Pancreas (tissue), 10 donors: ENCODE measurements around the gene ZBTB7C. TPM values are rescaled to one million over a fixed set of nuclear protein-coding genes. Genes with fewer than 3 reads are reported as not detected.

Source experiments
- ATAC-seq, 4 donors: fragments of 200-7000 bp; cut with Tn5 transposase; one replicate each; pipeline versions ENCODE4 v1.8.0 to v1.9.1; 2020; ENCODE audit warnings: mild to moderate bottlenecking in 4 of 4, moderate library complexity in 4 of 4
- DNase-seq, 6 donors: peaks; one replicate each; pipeline ENCODE4 v3.0.0-alpha.2; 2020
- FAIRE-seq: peaks from 2 replicates; lab custom pipeline; 2012; peaks lifted over from hg19 to GRCh38; lab: Jason Lieb, UNC
- H3K27ac ChIP-seq, 4 donors: fragments of 200-600 bp; sonication (generic); 1 replicate in 3 of 4; 2 replicates in 1 of 4; pipeline versions ENCODE4 v1.5.0 to v1.8.0; 2020
- H3K27me3 ChIP-seq, 4 donors: fragments of 200-600 bp; one replicate each; pipeline ENCODE4 v1.8.0; 2021
- H3K36me3 ChIP-seq, 3 donors: fragments of 200-600 bp; sonication (generic) in 1 of 3; one replicate each; pipeline versions ENCODE4 v1.5.0 to v1.8.0; 2020 to 2021
- H3K4me1 ChIP-seq, 3 donors: fragments of 200-600 bp; one replicate each; pipeline ENCODE4 v1.8.0; 2021
- H3K4me3 ChIP-seq, 4 donors: fragments of 200-600 bp; sonication (generic) in 2 of 4; one replicate each; pipeline versions ENCODE4 v1.5.0 to v1.8.0; 2020 to 2021
- H3K9me3 ChIP-seq, 4 donors: fragments of 200-600 bp; one replicate each; pipeline ENCODE4 v1.8.0; 2021
- WGBS, 2 donors: extraction: QIAGEN DNeasy Blood & Tissue Kit; methylation state at CpG; one replicate each; pipeline ENCODE4 v1.1.7; 2013; 5-methylcytosine and 5-hydroxymethylcytosine counted together
- intact Hi-C, 3 donors: fragments of 100-400 bp; cut with DNase I; formaldehyde crosslinking; loops; one replicate each; pipeline versions ENCODE4 v1.11.1 to v1.14.2; 2022
- polyA plus RNA-seq, 2 donors: library from polyadenylated mRNA; stranded (reverse); fragments of 200-250 nt; gene quantifications; one replicate each; pipeline ENCODE4 v1.2.3, GENCODE V29; 2013
- total RNA-seq, 6 donors: library from RNA; stranded (reverse); fragmentation: NEBNext Ultra II Directional in 4 of 6; extraction: Animal tissue kit (Norgen Biotek cat#: 25700) in 4 of 6; gene quantifications; one replicate each; pipeline versions ENCODE4 v1.2.1 to v1.2.4, GENCODE V29; 2021 to 2023
- TF ChIP-seq, protein P1 (sequence below), 4 donors: fragments of 200-600 bp; sonication (generic) in 3 of 4; IDR thresholded peaks; one replicate each; pipeline versions ENCODE4 v1.5.0 to v1.8.0; 2021; ENCODE audit warnings: antibody characterized with exemption in 4 of 4
- donor health status: healthy with polysubstance abuse.
- donor health status: DM: no; HTN: no; CAD: no; lungs with moderate emphysema.
- donor health status: DM: no; HTN: no; CAD: no.
- donor health status: control.
- donor health status: control.
- donor health status: Bipolar disorder and iron deficiency.
- donor health status: DM: yes; HTN: yes; CAD: no.
- donor health status: DM: no; HTN: no; CAD: no.
- donor health status: DM: no; HTN: no; CAD: no.
- donor health status: DM: yes; HTN: yes; CAD: no.

The ZBTB7C gene
- total and polyA plus RNA-seq, 8 donors, result 0.35 to 1.7 (median 0.91) TPM

- no peak for ATAC-seq
- no peak for FAIRE-seq
- DNase-seq, result no peak
- Histone ChIP-seq H3K4me1 (peaks cover 5 to 20% (median 11%) of the 10 kb centered on the region in 3 donors), H3K27ac (peak overlapping the region in 2 of 4 donors; percentile 10 to 34), H3K4me3 (no peak overlapping the region), H3K27me3 (no peaks in the 10 kb centered on the region), H3K36me3 (no peaks in the 10 kb centered on the region), H3K9me3 (no peaks in the 10 kb centered on the region)
- TF ChIP-seq, protein P1, sequence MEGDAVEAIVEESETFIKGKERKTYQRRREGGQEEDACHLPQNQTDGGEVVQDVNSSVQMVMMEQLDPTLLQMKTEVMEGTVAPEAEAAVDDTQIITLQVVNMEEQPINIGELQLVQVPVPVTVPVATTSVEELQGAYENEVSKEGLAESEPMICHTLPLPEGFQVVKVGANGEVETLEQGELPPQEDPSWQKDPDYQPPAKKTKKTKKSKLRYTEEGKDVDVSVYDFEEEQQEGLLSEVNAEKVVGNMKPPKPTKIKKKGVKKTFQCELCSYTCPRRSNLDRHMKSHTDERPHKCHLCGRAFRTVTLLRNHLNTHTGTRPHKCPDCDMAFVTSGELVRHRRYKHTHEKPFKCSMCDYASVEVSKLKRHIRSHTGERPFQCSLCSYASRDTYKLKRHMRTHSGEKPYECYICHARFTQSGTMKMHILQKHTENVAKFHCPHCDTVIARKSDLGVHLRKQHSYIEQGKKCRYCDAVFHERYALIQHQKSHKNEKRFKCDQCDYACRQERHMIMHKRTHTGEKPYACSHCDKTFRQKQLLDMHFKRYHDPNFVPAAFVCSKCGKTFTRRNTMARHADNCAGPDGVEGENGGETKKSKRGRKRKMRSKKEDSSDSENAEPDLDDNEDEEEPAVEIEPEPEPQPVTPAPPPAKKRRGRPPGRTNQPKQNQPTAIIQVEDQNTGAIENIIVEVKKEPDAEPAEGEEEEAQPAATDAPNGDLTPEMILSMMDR (IDR thresholded peaks at IDR 0.05), result no peak
- 67 to 71% methylated on average over 1 of the region's 1 CpG for WGBS, 2 donors
- intact Hi-C loops, result no loop called here
Measured at GRCh38 chr18:48164701-48165100, 244.5 kb downstream of the ZBTB7C start.

DNA sequence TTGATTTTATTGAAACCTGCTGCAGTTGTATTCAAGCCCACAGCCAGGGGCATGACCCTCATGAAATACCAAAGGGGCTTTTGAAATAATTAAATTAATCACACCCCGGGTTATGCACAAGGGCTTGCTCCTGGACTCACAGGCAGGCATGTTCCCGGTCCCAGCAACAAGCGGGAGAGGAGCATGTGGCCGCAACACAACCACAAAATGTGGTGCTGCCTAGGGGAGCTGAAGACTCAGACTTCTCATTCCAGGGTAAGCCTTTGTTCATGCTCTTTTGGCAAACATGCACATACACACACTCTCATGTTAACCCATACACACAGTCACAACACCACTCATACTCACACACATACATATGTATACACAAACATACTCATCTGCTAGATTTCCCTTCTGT lies 245.1 kb downstream of the ZBTB7C start:
- ATAC-seq (no peak), FAIRE-seq (no peak), DNase-seq (no peak)
- intact Hi-C loops, result no loop called here
- Histone ChIP-seq H3K27ac (no peak overlapping the region), H3K36me3 (no peaks in the 10 kb centered on the region), H3K27me3 (no peaks in the 10 kb centered on the region), H3K9me3 (no peaks in the 10 kb centered on the region), H3K4me1 (peaks cover 5 to 20% (median 11%) of the 10 kb centered on the region in 3 donors), H3K4me3 (no peak overlapping the region)
- TF ChIP-seq, protein P1 (IDR thresholded peaks at IDR 0.05), result no peak
- WGBS, 2 donors, result 91 to 93% methylated on average over 4 of the region's 4 CpGs

DNA sequence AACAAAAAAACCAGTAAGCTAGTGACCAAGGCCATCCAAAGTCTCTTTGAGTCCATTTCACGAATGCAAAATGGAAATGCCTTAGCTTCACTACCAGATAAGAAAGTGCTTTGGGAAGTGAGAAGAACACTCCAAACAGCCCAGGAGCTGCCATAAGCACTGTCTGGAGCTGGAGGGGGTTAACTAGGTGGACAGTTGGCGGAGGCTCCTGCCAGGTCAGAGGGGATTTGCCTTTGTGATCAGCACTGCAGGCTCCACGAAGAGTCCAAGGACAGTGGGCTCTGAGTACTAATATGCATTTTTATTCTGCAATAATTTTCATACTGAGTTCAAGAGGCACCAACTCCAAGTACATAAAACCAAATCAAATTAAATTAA lies 245.5 kb downstream of the ZBTB7C start:
- Histone ChIP-seq H3K27ac (no peak overlapping the region), H3K4me3 (no peak overlapping the region), H3K27me3 (no peaks in the 10 kb centered on the region), H3K4me1 (peaks cover 5 to 20% (median 11%) of the 10 kb centered on the region in 3 donors), H3K36me3 (no peaks in the 10 kb centered on the region), H3K9me3 (no peaks in the 10 kb centered on the region)
- 64 to 67% methylated on average over 3 of the region's 3 CpGs for WGBS, 2 donors
- TF ChIP-seq, protein P1 (IDR thresholded peaks at IDR 0.05), result no peak
- no peak for DNase-seq
- FAIRE-seq, result no peak
- no peak for ATAC-seq
- intact Hi-C loops, result no loop called here

DNA sequence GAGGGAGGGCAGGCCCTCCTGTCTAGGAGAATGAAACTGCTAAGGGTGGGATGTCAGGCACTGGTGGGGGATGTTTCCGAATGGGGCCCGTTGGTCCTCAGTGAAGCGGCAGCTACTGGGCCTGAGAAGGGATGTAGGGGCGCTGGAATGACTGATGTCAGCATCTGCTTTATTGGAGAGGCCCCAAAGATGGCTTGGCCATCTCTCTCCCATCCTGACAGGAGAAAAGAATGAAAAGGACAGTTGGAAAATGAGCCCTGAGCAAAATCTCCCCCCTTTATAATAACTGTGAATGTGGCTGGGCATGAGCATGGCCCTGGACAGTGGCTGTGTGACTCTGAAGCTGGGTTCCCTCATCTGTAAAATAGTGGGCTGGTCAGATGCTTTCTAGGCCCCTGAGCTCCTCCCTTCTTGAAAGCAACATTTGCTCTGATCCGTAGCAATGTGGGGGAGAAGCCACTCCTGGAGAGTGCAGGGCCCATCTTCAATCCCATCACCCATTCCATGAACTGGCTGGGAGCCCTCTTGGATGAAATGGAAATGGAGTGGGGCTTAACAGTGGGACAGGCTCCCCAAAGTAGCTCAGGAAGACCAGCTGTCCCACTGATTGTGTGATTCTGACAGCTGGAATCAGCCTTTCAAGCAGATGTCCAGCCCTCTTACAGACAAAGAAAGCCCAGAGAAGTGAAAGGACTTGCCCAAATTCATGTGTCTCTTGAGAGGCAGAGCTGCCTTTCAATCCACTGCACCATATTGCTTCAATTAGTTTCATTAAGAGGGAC lies 246.0 kb downstream of the ZBTB7C start:
- 94 to 95% methylated on average over 5 of the region's 5 CpGs for WGBS, 2 donors
- no peak for DNase-seq
- H3K27me3 ChIP-seq, result no peaks in the 10 kb centered on the region
- no peak overlapping the region for H3K4me3 ChIP-seq
- FAIRE-seq, result no peak
- H3K36me3 ChIP-seq, result no peaks in the 10 kb centered on the region
- H3K27ac ChIP-seq, result no peak overlapping the region
- TF ChIP-seq, protein P1 (IDR thresholded peaks at IDR 0.05), result no peak
- ATAC-seq, result no peak
- H3K4me1 ChIP-seq, result peaks cover under 1 to 17% (median 6%) of the 10 kb centered on the region in 3 donors
- no peaks in the 10 kb centered on the region for H3K9me3 ChIP-seq
- intact Hi-C loops, result no loop called here
